Dedifferentiated amniotic fluid mesenchymal stem cell (primary cell): ENCODE results near the gene NOTCH4.
A peak's percentile ranks its signal among the peaks of the same experiment; 100 is the strongest.
"Not testable (repeated sequence)": the region's sequence is repeated elsewhere in the genome, so short reads cannot be mapped to it uniquely, and the experiment has no call there.

Experiments used
- DNase-seq: peaks from one replicate; pipeline ENCODE4 v3.0.0-alpha.2; 2016; ENCODE audit errors: extremely low spot score

Gene NOTCH4

DNA sequence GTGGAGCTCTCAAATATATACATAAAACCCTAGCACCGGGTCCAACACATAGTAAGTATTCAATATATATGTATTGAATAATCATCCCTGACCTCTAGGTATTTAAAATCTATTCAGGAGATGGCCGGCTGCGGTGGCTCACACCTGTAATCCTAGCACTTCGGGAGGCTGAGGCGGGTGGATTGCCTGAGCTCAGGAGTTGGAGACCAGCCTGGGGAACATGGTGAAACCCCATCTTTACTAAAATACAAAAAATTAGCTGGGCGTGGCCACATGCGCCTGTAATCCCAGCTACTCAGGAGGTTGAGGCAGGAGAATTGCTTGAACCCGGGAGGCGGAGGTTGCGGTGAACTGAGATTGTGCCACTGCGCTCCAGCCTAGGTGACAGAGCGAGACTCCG, 30.8 kb downstream of the NOTCH4 start:
- not testable (repeated sequence) for DNase-seq

GRCh38 chr6:32192608-32193039, 31.2 kb downstream of the NOTCH4 start, which contains the start of gene GPSM3:
GPSM3 (minus strand) TSS chr6:32192643; CDS start chr6:32192513, 130 bp downstream.
- no peak for DNase-seq

GRCh38 chr6:32191696-32192607, 31.9 kb downstream of the NOTCH4 start:
- DNase-seq = no peak

GRCh38 chr6:32190911-32191677, 32.8 kb downstream of the NOTCH4 start:
- DNase-seq = no peak

GRCh38 chr6:32190054-32190851, 33.6 kb downstream of the NOTCH4 start, which contains the start of gene PBX2:
PBX2 (minus strand) TSS chr6:32190202; CDS start chr6:32189915, 287 bp downstream.
- DNase-seq = peak; percentile 79

- DNase-seq = no peak
These were observed 34.2 kb downstream of the NOTCH4 start for GRCh38 chr6:32189742-32190053.

GRCh38 chr6:32189069-32189741, 34.7 kb downstream of the NOTCH4 start:
- no peak for DNase-seq

GRCh38 chr6:32188381-32189068, 35.3 kb downstream of the NOTCH4 start:
- DNase-seq = no peak

- not testable (repeated sequence) for DNase-seq
These were observed 36.0 kb downstream of the NOTCH4 start for GRCh38 chr6:32187725-32188380.

DNA sequence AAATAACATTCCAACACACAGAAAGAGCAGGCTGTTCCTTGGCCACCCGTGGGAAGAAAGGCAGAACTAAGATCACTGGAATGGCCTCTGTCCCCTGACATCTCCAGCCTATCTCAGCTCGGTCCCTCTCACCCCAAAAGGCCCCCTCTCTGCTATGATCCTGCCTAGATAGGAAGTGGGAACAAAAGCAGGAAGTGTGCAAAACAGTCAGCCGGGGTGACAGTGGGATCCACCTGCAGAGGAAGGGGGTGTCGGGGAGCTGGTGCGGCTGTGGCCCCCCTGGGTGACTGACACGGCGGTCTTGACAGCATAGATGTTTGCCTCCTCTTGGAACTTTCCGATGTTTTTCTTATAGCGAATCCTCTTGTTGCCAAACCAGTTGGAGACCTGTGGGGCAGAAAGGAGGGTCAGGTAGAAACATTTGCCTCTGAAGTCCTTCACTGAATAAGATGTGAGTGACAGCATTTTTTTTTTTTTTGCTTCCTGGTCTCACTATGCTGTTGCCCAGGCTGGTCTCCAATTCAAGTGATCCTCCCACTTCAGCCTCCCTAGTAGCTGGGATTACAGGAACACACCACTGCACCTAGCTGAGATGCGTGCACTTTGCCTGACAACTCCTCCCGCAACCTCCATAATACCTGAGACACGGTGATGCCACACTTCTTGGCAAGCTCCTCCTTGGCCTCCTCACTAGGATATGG, 36.7 kb downstream of the NOTCH4 start:
- DNase-seq = no peak

DNA sequence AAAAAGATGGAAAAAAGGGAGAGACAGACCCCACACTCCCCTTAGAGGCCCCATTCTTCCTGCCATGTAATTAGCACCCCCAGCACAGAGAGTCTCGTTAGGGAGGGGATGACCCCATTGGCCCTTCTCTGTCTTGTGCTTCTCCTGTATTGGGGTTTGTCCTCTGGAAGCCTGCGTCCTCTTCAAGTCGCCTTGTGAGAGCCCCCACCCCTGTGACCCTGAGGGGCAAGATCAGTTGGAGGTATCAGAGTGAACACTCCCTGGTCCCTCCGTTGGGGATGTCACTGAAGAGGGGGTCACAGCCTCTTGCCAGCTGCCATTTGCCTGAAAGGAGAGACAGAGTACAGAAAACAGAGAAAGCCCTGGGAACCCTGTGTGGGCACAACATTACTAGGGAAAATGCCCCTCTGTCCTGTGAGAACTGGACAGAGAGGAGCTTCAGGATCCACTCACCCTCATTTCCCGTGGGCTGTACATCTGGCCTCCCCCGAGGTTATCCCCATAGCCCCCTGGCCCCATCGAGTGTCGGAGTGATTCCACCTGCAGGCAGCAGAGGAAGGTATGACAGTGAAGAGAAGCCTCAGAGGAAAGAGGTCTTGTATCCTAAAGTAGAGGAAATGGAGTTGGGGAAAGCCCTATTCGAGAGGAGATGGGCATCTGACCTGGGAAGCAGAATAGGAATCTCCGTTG, 37.6 kb downstream of the NOTCH4 start:
- DNase-seq = not testable (repeated sequence)

GRCh38 chr6:32185681-32186131, 38.2 kb downstream of the NOTCH4 start:
- peak; percentile 87 for DNase-seq

DNA sequence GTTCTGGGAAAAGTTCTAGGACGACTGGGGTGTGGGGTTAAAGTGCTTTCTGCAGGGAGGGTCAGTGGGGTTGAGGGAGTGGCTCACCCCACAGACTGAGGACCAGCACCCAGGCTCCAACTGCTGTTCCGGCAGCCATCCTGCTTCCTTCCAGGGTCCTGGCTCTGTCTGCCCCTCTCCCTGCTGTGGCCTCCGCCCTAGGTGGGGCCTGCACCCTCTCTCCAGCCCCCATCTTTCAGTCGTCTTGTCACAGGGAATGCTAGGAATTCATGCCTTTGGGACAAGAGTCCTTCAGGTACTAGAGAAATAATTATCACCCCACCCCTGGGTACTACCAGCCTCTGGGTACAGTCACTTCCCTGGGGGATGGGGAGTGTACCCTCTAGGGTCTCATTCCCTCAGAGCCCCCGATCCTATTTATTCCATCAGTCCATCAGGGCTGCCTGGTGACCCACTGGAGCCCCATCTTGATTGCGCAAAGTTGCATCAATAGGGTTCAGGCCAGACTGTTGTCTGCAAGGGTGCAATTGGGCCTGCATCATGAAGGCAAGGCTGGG, 39.7 kb downstream of the NOTCH4 start, which contains the start of gene AGER:
TSS of gene AGER (minus strand) at position 170 of the 557 bp plus-strand sequence. CDS start at position 139, 31 bp downstream.
- DNase-seq = no peak

- DNase-seq = no peak
These were observed 40.3 kb downstream of the NOTCH4 start for GRCh38 chr6:32183483-32184083.

- DNase-seq = no peak
These were observed 40.8 kb downstream of the NOTCH4 start for GRCh38 chr6:32183030-32183429.

- DNase-seq = no peak
These were observed 41.3 kb downstream of the NOTCH4 start for GRCh38 chr6:32182555-32182981.

DNA sequence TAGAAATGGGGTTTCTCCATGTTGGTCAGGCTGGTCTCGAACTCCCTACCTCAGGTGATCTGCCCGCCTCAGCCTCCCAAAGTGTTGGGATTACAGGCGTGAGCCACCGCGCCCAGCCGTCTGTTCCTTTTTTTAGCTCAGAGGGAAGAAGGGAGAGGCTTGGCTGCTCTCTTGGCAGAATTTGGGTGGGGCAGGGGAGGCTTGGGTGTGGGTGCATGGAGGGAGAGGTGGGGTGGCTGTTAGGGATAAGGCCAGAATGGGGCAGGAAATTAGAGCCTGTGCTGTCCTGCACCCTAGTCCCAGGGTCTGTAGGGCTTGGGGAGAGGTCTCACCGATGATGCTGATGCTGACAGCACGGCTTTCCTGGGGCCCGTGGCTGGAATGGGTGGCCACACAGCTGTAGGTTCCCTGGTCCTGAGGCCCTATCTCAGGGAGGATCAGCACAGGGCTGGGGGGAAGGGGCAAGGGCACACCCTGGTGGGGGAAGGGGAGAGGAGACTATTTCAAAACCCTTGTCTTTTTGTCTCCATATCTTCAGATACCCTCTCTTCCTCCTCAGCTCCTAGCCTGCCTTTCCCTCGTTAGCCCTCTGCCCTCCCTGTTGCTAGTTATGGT, 41.8 kb downstream of the NOTCH4 start:
- DNase-seq = no peak
